ENCODE measurements around the gene SBF1. TPM values are rescaled to one million over a fixed set of nuclear protein-coding genes. Genes with fewer than 3 reads are reported as not detected.

Gene SBF1
- total and polyA plus RNA-seq, 4 donors, result 8.3 to 37.6 (median 16.4) TPM

DNA sequence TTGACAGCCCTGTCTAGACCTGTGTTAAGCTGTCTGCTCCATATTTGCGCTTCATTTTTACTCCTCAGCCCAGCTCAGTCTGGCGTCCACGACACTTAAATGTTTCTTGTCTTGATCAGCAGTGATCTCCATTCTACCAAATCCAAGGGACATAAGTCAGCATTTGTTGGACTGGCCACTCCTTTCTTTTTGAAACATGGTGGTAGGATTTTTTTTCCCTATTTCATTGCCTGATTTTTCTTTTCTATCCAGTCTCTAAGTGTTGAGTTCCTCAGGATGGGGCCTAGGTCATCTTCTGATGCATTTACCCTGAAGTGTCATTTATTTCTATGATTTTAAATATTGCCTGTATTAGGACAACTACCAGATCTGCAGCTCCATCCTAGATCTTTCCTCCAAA is 34.1 kb upstream of the SBF1 start:
- no peak for DNase-seq (ENCODE audit: low spot score)
- Histone ChIP-seq H3K4me3 (ENCODE audit: low read depth in 1 of 3, low read length in 3 of 3) (peak overlapping the region; percentile 67 to 97 (median 67)), H3K36me3 (ENCODE audit: control insufficient read depth in 4 of 4, insufficient read depth in 3 of 4, low read depth in 1 of 4, low read length in 3 of 4) (peaks cover 0 to 7% (median 2%) of the 10 kb centered on the region in 4 donors), H3K4me1 (ENCODE audit: control insufficient read depth in 4 of 4, insufficient read depth in 4 of 4, low read length in 3 of 4) (peaks cover 11 to 27% (median 24%) of the 10 kb centered on the region in 4 donors), H3K27ac (ENCODE audit: low read depth in 1 of 2, low read length in 2 of 2) (peak overlapping the region; percentile 86 to 90), H3K27me3 (ENCODE audit: control insufficient read depth in 4 of 4, insufficient read depth in 4 of 4, low read length in 3 of 4) (no peaks in the 10 kb centered on the region), H3K9ac (ENCODE audit: low read depth in 1 of 2, low read length in 2 of 2) (peak overlapping the region; percentile 39 to 86), H3K9me3 (ENCODE audit: control insufficient read depth in 4 of 4, low read length in 3 of 4) (no peaks in the 10 kb centered on the region)
- TF ChIP-seq, protein P1, sequence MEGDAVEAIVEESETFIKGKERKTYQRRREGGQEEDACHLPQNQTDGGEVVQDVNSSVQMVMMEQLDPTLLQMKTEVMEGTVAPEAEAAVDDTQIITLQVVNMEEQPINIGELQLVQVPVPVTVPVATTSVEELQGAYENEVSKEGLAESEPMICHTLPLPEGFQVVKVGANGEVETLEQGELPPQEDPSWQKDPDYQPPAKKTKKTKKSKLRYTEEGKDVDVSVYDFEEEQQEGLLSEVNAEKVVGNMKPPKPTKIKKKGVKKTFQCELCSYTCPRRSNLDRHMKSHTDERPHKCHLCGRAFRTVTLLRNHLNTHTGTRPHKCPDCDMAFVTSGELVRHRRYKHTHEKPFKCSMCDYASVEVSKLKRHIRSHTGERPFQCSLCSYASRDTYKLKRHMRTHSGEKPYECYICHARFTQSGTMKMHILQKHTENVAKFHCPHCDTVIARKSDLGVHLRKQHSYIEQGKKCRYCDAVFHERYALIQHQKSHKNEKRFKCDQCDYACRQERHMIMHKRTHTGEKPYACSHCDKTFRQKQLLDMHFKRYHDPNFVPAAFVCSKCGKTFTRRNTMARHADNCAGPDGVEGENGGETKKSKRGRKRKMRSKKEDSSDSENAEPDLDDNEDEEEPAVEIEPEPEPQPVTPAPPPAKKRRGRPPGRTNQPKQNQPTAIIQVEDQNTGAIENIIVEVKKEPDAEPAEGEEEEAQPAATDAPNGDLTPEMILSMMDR (IDR thresholded peaks at IDR 0.05; ENCODE audit: low read depth, low read length, missing input control), result no peak
- no peak for TF ChIP-seq TAF1 (conservative IDR thresholded peaks at IDR 0.05)
- TF ChIP-seq, protein P2, sequence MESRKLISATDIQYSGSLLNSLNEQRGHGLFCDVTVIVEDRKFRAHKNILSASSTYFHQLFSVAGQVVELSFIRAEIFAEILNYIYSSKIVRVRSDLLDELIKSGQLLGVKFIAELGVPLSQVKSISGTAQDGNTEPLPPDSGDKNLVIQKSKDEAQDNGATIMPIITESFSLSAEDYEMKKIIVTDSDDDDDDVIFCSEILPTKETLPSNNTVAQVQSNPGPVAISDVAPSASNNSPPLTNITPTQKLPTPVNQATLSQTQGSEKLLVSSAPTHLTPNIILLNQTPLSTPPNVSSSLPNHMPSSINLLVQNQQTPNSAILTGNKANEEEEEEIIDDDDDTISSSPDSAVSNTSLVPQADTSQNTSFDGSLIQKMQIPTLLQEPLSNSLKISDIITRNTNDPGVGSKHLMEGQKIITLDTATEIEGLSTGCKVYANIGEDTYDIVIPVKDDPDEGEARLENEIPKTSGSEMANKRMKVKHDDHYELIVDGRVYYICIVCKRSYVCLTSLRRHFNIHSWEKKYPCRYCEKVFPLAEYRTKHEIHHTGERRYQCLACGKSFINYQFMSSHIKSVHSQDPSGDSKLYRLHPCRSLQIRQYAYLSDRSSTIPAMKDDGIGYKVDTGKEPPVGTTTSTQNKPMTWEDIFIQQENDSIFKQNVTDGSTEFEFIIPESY (IDR thresholded peaks at IDR 0.05), result no peak
- no peak for TF ChIP-seq NR2F2 (IDR thresholded peaks at IDR 0.05)
- no peak for TF ChIP-seq EGR1 (IDR thresholded peaks at IDR 0.05; ENCODE audit: low read depth in 2 of 2)
- no peak for TF ChIP-seq RAD21 (IDR thresholded peaks at IDR 0.05)
- TF ChIP-seq FOXA2 (IDR thresholded peaks at IDR 0.05), result no peak
- TF ChIP-seq HNF4G (IDR thresholded peaks at IDR 0.05), result no peak
- TF ChIP-seq RXRA (IDR thresholded peaks at IDR 0.05), result no peak
- no peak for TF ChIP-seq GABPA (IDR thresholded peaks at IDR 0.05 in 1 of 2, conservative IDR thresholded peaks at IDR 0.05 in 1 of 2)
- WGBS, result 23% methylated on average over 3 of the region's 3 CpGs

DNA sequence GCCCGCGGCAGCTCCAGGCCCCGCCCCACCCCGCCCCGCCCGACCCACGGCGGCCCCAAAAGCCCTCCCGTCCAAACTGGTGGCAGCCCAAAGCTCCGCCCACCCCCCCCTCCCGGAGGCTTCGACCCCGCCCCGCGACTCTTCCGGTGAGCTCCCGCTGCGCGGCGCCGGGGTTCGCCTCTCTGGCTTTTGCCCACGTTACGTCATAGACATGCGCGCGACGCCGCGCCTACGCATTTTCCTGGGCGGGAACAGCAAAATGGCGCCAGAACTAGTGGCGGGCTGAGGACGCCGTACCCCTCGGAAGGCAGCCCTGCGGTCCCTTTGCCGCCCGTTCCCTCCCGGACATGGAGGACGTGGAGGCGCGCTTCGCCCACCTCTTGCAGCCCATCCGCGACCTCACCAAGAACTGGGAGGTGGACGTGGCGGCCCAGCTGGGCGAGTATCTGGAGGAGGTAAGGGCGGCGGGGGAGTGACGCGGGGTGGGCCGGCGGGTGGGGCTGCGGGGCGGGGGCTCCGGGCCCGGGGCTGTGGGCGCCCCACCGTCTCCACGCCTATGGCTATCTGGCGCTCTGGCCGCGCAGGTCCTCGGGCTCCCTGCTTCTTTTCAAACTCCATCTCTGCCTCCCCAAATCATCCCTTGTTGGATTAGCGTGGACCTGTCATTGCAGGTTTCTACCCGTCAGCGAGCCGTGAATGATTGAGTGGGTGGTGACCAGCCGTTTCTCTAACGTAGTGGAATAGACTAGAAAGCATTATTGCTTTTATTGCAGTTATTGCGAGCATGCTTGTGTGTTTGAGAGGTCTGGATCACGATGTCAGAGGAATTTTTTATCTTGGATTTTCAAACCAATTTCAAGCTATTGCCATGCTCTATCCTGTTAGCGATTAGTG is 33.4 kb upstream of the SBF1 start, which contains the start of gene NCAPH2:
Gene NCAPH2, plus strand, starts transcription at position 234 of the 894 bp plus-strand sequence. Its CDS starts 114 bp downstream, at position 348.
- peak within 1 kb of the TSS; percentile 86 to 90 for H3K27ac ChIP-seq (ENCODE audit: low read depth in 1 of 2, low read length in 2 of 2)
- TF ChIP-seq, protein P3, sequence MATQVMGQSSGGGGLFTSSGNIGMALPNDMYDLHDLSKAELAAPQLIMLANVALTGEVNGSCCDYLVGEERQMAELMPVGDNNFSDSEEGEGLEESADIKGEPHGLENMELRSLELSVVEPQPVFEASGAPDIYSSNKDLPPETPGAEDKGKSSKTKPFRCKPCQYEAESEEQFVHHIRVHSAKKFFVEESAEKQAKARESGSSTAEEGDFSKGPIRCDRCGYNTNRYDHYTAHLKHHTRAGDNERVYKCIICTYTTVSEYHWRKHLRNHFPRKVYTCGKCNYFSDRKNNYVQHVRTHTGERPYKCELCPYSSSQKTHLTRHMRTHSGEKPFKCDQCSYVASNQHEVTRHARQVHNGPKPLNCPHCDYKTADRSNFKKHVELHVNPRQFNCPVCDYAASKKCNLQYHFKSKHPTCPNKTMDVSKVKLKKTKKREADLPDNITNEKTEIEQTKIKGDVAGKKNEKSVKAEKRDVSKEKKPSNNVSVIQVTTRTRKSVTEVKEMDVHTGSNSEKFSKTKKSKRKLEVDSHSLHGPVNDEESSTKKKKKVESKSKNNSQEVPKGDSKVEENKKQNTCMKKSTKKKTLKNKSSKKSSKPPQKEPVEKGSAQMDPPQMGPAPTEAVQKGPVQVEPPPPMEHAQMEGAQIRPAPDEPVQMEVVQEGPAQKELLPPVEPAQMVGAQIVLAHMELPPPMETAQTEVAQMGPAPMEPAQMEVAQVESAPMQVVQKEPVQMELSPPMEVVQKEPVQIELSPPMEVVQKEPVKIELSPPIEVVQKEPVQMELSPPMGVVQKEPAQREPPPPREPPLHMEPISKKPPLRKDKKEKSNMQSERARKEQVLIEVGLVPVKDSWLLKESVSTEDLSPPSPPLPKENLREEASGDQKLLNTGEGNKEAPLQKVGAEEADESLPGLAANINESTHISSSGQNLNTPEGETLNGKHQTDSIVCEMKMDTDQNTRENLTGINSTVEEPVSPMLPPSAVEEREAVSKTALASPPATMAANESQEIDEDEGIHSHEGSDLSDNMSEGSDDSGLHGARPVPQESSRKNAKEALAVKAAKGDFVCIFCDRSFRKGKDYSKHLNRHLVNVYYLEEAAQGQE (IDR thresholded peaks at IDR 0.05), result no peak
- TF ChIP-seq TAF1 (conservative IDR thresholded peaks at IDR 0.05) (no peak), HNF4G (IDR thresholded peaks at IDR 0.05) (no peak), YY1 (IDR thresholded peaks at IDR 0.05) (peak; percentile 98), JUND (IDR thresholded peaks at IDR 0.05) (peak in 1 of 2 donors; percentile 38), RXRA (IDR thresholded peaks at IDR 0.05) (peak; percentile 15 to 45), SP1 (IDR thresholded peaks at IDR 0.05) (peak; percentile 40), GABPA (IDR thresholded peaks at IDR 0.05 in 1 of 2, conservative IDR thresholded peaks at IDR 0.05 in 1 of 2) (peak in 1 of 2 donors; percentile 88), EGR1 (IDR thresholded peaks at IDR 0.05; ENCODE audit: low read depth in 2 of 2) (peak; percentile 73 to 82)
- TF ChIP-seq, protein P1 (IDR thresholded peaks at IDR 0.05; ENCODE audit: low read depth, low read length, missing input control), result peak; percentile 7
- TF ChIP-seq, protein P2 (IDR thresholded peaks at IDR 0.05), result no peak
- H3K4me3 ChIP-seq (ENCODE audit: low read depth in 1 of 3, low read length in 3 of 3), result peak within 1 kb of the TSS; percentile 87 to 97 (median 89)
- peaks cover 11 to 27% (median 24%) of the 10 kb centered on the region in 4 donors for H3K4me1 ChIP-seq (ENCODE audit: control insufficient read depth in 4 of 4, insufficient read depth in 4 of 4, low read length in 3 of 4)
- no peak for DNase-seq (ENCODE audit: low spot score)
- H3K9ac ChIP-seq (ENCODE audit: low read depth in 1 of 2, low read length in 2 of 2), result peak within 1 kb of the TSS; percentile 86 to 99
- under 1% methylated on average over 76 of the region's 76 CpGs for WGBS
- peaks cover 0 to 13% (median 3%) of the 10 kb centered on the region in 4 donors for H3K36me3 ChIP-seq (ENCODE audit: control insufficient read depth in 4 of 4, insufficient read depth in 3 of 4, low read depth in 1 of 4, low read length in 3 of 4)
- H3K9me3 ChIP-seq (ENCODE audit: control insufficient read depth in 4 of 4, low read length in 3 of 4), result no peaks in the 10 kb centered on the region
- no peaks in the 10 kb centered on the region for H3K27me3 ChIP-seq (ENCODE audit: control insufficient read depth in 4 of 4, insufficient read depth in 4 of 4, low read length in 3 of 4)
